Measurements from ENCODE around the gene R3HCC1L. TPM values are rescaled to one million over a fixed set of nuclear protein-coding genes. Genes with fewer than 3 reads are reported as not detected.

The R3HCC1L gene
- total and polyA plus RNA-seq, 2 of the 4 experiments (the other 2 are of a cell fraction): 8.3 to 14.7 TPM

DNA sequence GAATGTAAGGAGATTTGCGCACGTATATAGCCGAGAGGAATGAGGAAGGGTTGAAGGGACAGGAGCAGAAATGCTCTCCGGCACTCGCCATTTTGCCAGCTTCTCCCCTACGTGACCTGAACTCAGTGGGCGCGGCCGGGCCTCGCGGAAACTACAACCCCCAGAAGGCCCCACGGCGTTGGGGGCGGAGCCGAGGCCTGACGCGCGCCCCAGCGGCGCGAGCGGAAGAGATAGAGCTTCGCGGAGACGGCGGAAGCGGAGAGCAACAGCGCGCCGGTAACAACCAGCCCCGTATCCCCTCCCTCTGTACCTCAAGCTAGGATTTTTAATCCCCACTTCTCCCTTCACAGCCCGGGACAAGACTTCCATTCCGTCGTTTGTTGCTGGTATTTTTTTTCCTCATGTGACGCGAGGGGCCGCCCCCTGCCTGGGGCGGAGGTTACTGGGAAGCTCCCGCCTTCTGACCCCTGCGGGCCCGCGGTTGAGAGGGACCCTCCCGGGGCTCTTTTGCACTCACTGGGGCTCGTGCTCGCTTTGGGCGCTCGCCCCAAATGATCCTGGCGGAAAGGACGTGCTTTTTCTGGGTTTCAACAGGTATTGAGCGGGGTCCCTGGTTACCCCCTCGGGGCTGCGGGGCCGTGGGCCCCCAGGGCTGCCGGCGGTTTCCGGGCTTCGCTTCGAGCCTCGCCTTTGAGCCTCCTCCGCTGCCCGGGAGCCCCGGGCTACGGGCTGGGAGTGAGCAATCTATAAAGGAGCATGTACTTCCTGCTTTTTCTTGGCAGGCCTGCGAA, at the start of gene R3HCC1L (continued):
- TF ChIP-seq, protein P1, sequence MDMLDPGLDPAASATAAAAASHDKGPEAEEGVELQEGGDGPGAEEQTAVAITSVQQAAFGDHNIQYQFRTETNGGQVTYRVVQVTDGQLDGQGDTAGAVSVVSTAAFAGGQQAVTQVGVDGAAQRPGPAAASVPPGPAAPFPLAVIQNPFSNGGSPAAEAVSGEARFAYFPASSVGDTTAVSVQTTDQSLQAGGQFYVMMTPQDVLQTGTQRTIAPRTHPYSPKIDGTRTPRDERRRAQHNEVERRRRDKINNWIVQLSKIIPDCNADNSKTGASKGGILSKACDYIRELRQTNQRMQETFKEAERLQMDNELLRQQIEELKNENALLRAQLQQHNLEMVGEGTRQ (IDR thresholded peaks at IDR 0.05; ENCODE audit: low read depth, low read length): peak; percentile 33
- TF ChIP-seq MAFK (IDR thresholded peaks at IDR 0.05; ENCODE audit: low read depth, low read length) (no peak), MAZ (IDR thresholded peaks at IDR 0.05; ENCODE audit: borderline replicate concordance, low read depth, low read length) (peak; percentile 68; the same call in 1 of the 2 replicates)

DNA sequence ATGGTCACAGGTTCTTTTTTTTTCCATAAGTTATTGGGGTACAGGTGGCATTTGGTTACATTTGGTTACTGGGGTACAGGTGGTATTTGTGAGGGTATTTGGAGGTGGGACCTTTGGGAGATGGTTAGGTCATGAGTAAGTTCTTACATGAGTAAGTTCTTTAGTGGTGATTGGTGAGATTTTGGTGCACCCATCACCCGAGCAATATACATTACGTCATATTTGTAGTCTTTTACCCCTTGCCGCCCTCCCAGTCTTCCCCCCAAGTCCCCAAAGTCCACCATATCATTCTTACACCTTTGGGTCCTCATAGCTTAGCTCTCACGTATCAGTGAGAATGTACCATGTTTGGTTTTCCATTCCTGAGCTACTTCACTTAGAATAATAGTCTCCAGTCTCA, 49.2 kb upstream of the R3HCC1L start:
- Histone ChIP-seq H3K36me3 (ENCODE audit: control insufficient read depth, insufficient read depth, low read length) (no peaks in the 10 kb centered on the region), H3K18ac (ENCODE audit: low read depth, low read length) (no peak overlapping the region), H4K8ac (ENCODE audit: low read depth in 2 of 2, low read length in 2 of 2) (no peak overlapping the region), H2BK5ac (ENCODE audit: low read depth, low read length, poor library complexity, severe bottlenecking) (no peak overlapping the region), H3K14ac (replicated peaks; ENCODE audit: low read depth, low read length) (no peak overlapping the region), H4K91ac (ENCODE audit: insufficient read depth, low read depth, low read length) (no peak overlapping the region), H3K9me3 (ENCODE audit: control insufficient read depth, insufficient read depth, low read length) (no peaks in the 10 kb centered on the region), H2AK9ac (replicated peaks; ENCODE audit: low read depth, low read length, poor library complexity) (no peak overlapping the region), H2AFZ (replicated peaks; ENCODE audit: low read length, poor library complexity) (no peak overlapping the region), H3K56ac (ENCODE audit: extremely low read depth, insufficient read depth, low read length) (no peak overlapping the region), H3K27ac (ENCODE audit: insufficient read depth, low read length) (no peak overlapping the region), H2BK120ac (ENCODE audit: low read depth, low read length) (no peak overlapping the region), H3K4me2 (ENCODE audit: low read depth, low read length) (no peak overlapping the region), H3K23ac (ENCODE audit: low read depth, low read length) (no peak overlapping the region), H3K4ac (ENCODE audit: low read depth, low read length) (no peak overlapping the region), H2BK20ac (ENCODE audit: low read depth, low read length) (no peak overlapping the region), H3K9ac (ENCODE audit: low read depth, low read length) (no peak overlapping the region), H3K27me3 (ENCODE audit: control insufficient read depth, insufficient read depth, low read length) (0 out of 2 replicates have a peak, but pooled peaks cover under 1% of the 10 kb centered on the region), H4K5ac (ENCODE audit: low read depth, low read length) (no peak overlapping the region), H3K4me3 (ENCODE audit: insufficient read depth, low read depth, low read length) (no peak overlapping the region), H3K79me1 (ENCODE audit: low read depth in 1 of 2, low read length in 2 of 2) (no peaks in the 10 kb centered on the region), H2AK5ac (ENCODE audit: low read depth, low read length) (no peak overlapping the region), H3K4me1 (ENCODE audit: control insufficient read depth, insufficient read depth, low read length) (no peaks in the 10 kb centered on the region), H4K20me1 (ENCODE audit: insufficient read depth, low read length) (no peaks in the 10 kb centered on the region), H2BK15ac (ENCODE audit: low read depth, low read length) (no peak overlapping the region), H3K9me1 (ENCODE audit: insufficient read depth, low read length) (no peaks in the 10 kb centered on the region)
- in situ Hi-C loops (cut with MboI; ENCODE audit: low sequenced_read_pairs) (no loop called here), dilution Hi-C loops (cut with HindIII; ENCODE audit: low sequenced_read_pairs, unreplicated experiment) (no loop called here), intact Hi-C loops (cut with micrococcal nuclease) (no loop called here)
- ATAC-seq (ENCODE audit: low read depth): no peak
- no TSS peak for BruUV-seq (replicated peaks)
- no peak for DNase-seq
- no peak for TF ChIP-seq POLR2A (IDR thresholded peaks at IDR 0.05; ENCODE audit: low read depth, low read length)
- TF ChIP-seq FOS (IDR thresholded peaks at IDR 0.05; ENCODE audit: low read depth, low read length): no peak
- TF ChIP-seq BHLHE40 (IDR thresholded peaks at IDR 0.05; ENCODE audit: low read depth, low read length): no peak
- TF ChIP-seq, protein P2, sequence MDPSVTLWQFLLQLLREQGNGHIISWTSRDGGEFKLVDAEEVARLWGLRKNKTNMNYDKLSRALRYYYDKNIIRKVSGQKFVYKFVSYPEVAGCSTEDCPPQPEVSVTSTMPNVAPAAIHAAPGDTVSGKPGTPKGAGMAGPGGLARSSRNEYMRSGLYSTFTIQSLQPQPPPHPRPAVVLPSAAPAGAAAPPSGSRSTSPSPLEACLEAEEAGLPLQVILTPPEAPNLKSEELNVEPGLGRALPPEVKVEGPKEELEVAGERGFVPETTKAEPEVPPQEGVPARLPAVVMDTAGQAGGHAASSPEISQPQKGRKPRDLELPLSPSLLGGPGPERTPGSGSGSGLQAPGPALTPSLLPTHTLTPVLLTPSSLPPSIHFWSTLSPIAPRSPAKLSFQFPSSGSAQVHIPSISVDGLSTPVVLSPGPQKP (IDR thresholded peaks at IDR 0.05; ENCODE audit: borderline replicate concordance, low read depth, low read length): no peak
- no peak for TF ChIP-seq MAZ (IDR thresholded peaks at IDR 0.05; ENCODE audit: borderline replicate concordance, low read depth, low read length)
- no peak for TF ChIP-seq RFX5 (IDR thresholded peaks at IDR 0.05; ENCODE audit: low read depth, low read length)
- no CpG with 5 or more reads among the region's 4 CpGs for WGBS, 2 experiments (ENCODE audit: extremely low coverage in 2 of 2, insufficient read length in 1 of 2)
- ChIA-PET POLR2A (ENCODE audit: unreplicated experiment) (no interaction called here), CTCF (no interaction called here)
